ENCODE results near the gene TLNRD1.

The TLNRD1 gene

GRCh38 chr15:80966431-80967197 lies 34.1 kb upstream of the TLNRD1 start:
- no peaks in the 10 kb centered on the region for H3K9me3 ChIP-seq (ENCODE audit: control insufficient read depth in 1 of 2, low read length in 2 of 2)
- H3K27ac ChIP-seq (ENCODE audit: low read depth, low read length), result no peak overlapping the region
- H3K27me3 ChIP-seq (ENCODE audit: control insufficient read depth in 1 of 2, insufficient read depth in 2 of 2, low read length in 2 of 2), result no peaks in the 10 kb centered on the region
- no peak overlapping the region for H3K4me3 ChIP-seq (ENCODE audit: low read depth in 1 of 2, low read length in 2 of 2)
- H3K9ac ChIP-seq (ENCODE audit: low read depth in 1 of 2, low read length in 2 of 2), result no peak overlapping the region
- no peaks in the 10 kb centered on the region for H3K4me1 ChIP-seq (ENCODE audit: control insufficient read depth in 1 of 2, insufficient read depth in 2 of 2, low read length in 2 of 2)
- H3K36me3 ChIP-seq (ENCODE audit: control insufficient read depth in 1 of 2, insufficient read depth in 2 of 2, low read length in 2 of 2), result peaks cover 0 to 23% of the 10 kb centered on the region in 2 donors

- Histone ChIP-seq H3K4me1 (ENCODE audit: control insufficient read depth in 1 of 2, insufficient read depth in 2 of 2, low read length in 2 of 2) (no peaks in the 10 kb centered on the region), H3K27ac (ENCODE audit: low read depth, low read length) (no peak overlapping the region), H3K9ac (ENCODE audit: low read depth in 1 of 2, low read length in 2 of 2) (no peak overlapping the region), H3K36me3 (ENCODE audit: control insufficient read depth in 1 of 2, insufficient read depth in 2 of 2, low read length in 2 of 2) (peaks cover 0 to 26% of the 10 kb centered on the region in 2 donors), H3K27me3 (ENCODE audit: control insufficient read depth in 1 of 2, insufficient read depth in 2 of 2, low read length in 2 of 2) (no peaks in the 10 kb centered on the region), H3K4me3 (ENCODE audit: low read depth in 1 of 2, low read length in 2 of 2) (no peak overlapping the region), H3K9me3 (ENCODE audit: control insufficient read depth in 1 of 2, low read length in 2 of 2) (no peaks in the 10 kb centered on the region)
These were observed 33.3 kb upstream of the TLNRD1 start for GRCh38 chr15:80967451-80967850.

GRCh38 chr15:80967991-80968510 lies 32.7 kb upstream of the TLNRD1 start:
- Histone ChIP-seq H3K27ac (ENCODE audit: low read depth, low read length) (no peak overlapping the region), H3K27me3 (ENCODE audit: control insufficient read depth in 1 of 2, insufficient read depth in 2 of 2, low read length in 2 of 2) (no peaks in the 10 kb centered on the region), H3K36me3 (ENCODE audit: control insufficient read depth in 1 of 2, insufficient read depth in 2 of 2, low read length in 2 of 2) (peaks cover 0 to 27% of the 10 kb centered on the region in 2 donors), H3K4me3 (ENCODE audit: low read depth in 1 of 2, low read length in 2 of 2) (no peak overlapping the region), H3K9me3 (ENCODE audit: control insufficient read depth in 1 of 2, low read length in 2 of 2) (no peaks in the 10 kb centered on the region), H3K4me1 (ENCODE audit: control insufficient read depth in 1 of 2, insufficient read depth in 2 of 2, low read length in 2 of 2) (no peaks in the 10 kb centered on the region), H3K9ac (ENCODE audit: low read depth in 1 of 2, low read length in 2 of 2) (no peak overlapping the region)

- H3K4me1 ChIP-seq (ENCODE audit: control insufficient read depth in 1 of 2, insufficient read depth in 2 of 2, low read length in 2 of 2), result no peaks in the 10 kb centered on the region
- no peaks in the 10 kb centered on the region for H3K27me3 ChIP-seq (ENCODE audit: control insufficient read depth in 1 of 2, insufficient read depth in 2 of 2, low read length in 2 of 2)
- H3K36me3 ChIP-seq (ENCODE audit: control insufficient read depth in 1 of 2, insufficient read depth in 2 of 2, low read length in 2 of 2), result peaks cover 0 to 27% of the 10 kb centered on the region in 2 donors
- no peak overlapping the region for H3K9ac ChIP-seq (ENCODE audit: low read depth in 1 of 2, low read length in 2 of 2)
- H3K9me3 ChIP-seq (ENCODE audit: control insufficient read depth in 1 of 2, low read length in 2 of 2), result no peaks in the 10 kb centered on the region
- H3K27ac ChIP-seq (ENCODE audit: low read depth, low read length), result no peak overlapping the region
- H3K4me3 ChIP-seq (ENCODE audit: low read depth in 1 of 2, low read length in 2 of 2), result no peak overlapping the region
These were observed 31.4 kb upstream of the TLNRD1 start for GRCh38 chr15:80969316-80969715.

- peaks cover 0 to 27% of the 10 kb centered on the region in 2 donors for H3K36me3 ChIP-seq (ENCODE audit: control insufficient read depth in 1 of 2, insufficient read depth in 2 of 2, low read length in 2 of 2)
- H3K4me1 ChIP-seq (ENCODE audit: control insufficient read depth in 1 of 2, insufficient read depth in 2 of 2, low read length in 2 of 2), result no peaks in the 10 kb centered on the region
- no peaks in the 10 kb centered on the region for H3K27me3 ChIP-seq (ENCODE audit: control insufficient read depth in 1 of 2, insufficient read depth in 2 of 2, low read length in 2 of 2)
- H3K4me3 ChIP-seq (ENCODE audit: low read depth in 1 of 2, low read length in 2 of 2), result no peak overlapping the region
- no peak overlapping the region for H3K9ac ChIP-seq (ENCODE audit: low read depth in 1 of 2, low read length in 2 of 2)
- H3K9me3 ChIP-seq (ENCODE audit: control insufficient read depth in 1 of 2, low read length in 2 of 2), result no peaks in the 10 kb centered on the region
- H3K27ac ChIP-seq (ENCODE audit: low read depth, low read length), result no peak overlapping the region
These were observed 30.6 kb upstream of the TLNRD1 start for GRCh38 chr15:80970018-80970657.

GRCh38 chr15:80970658-80971057 lies 30.1 kb upstream of the TLNRD1 start:
- Histone ChIP-seq H3K36me3 (ENCODE audit: control insufficient read depth in 1 of 2, insufficient read depth in 2 of 2, low read length in 2 of 2) (peaks cover 0 to 27% of the 10 kb centered on the region in 2 donors), H3K4me1 (ENCODE audit: control insufficient read depth in 1 of 2, insufficient read depth in 2 of 2, low read length in 2 of 2) (no peaks in the 10 kb centered on the region), H3K4me3 (ENCODE audit: low read depth in 1 of 2, low read length in 2 of 2) (no peak overlapping the region)

DNA sequence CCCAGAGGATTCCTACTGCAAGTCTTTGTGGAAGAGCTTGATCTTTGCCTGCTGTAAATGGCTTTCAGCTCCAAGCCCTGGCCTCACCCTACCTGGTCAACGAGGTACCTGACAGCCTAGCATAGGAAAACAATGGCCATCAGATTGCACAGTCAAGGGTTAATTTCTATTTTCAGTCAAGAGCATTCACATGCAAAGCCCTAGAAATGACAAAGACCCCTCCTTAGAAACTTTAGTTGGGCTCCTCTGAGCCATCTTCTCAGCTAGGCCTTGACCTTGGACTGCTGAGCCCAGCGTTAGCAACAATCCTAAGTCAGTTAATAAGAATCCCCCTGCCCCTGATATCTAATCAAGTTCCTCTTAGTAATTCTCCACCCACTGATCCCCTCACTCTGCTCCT lies 29.6 kb upstream of the TLNRD1 start:
- H3K4me1 ChIP-seq (ENCODE audit: control insufficient read depth in 1 of 2, insufficient read depth in 2 of 2, low read length in 2 of 2), result no peaks in the 10 kb centered on the region
- no peaks in the 10 kb centered on the region for H3K9me3 ChIP-seq (ENCODE audit: control insufficient read depth in 1 of 2, low read length in 2 of 2)
- no peak overlapping the region for H3K27ac ChIP-seq (ENCODE audit: low read depth, low read length)
- H3K4me3 ChIP-seq (ENCODE audit: low read depth in 1 of 2, low read length in 2 of 2), result no peak overlapping the region
- H3K36me3 ChIP-seq (ENCODE audit: control insufficient read depth in 1 of 2, insufficient read depth in 2 of 2, low read length in 2 of 2), result peaks cover 0 to 27% of the 10 kb centered on the region in 2 donors
- no peak overlapping the region for H3K9ac ChIP-seq (ENCODE audit: low read depth in 1 of 2, low read length in 2 of 2)
- no peaks in the 10 kb centered on the region for H3K27me3 ChIP-seq (ENCODE audit: control insufficient read depth in 1 of 2, insufficient read depth in 2 of 2, low read length in 2 of 2)

More at GRCh38 chr15:80970658-80971057, 30.1 kb upstream of the TLNRD1 start:
- no peak overlapping the region for H3K9ac ChIP-seq (ENCODE audit: low read depth in 1 of 2, low read length in 2 of 2)
- no peak overlapping the region for H3K27ac ChIP-seq (ENCODE audit: low read depth, low read length)
- H3K27me3 ChIP-seq (ENCODE audit: control insufficient read depth in 1 of 2, insufficient read depth in 2 of 2, low read length in 2 of 2), result no peaks in the 10 kb centered on the region
- no peaks in the 10 kb centered on the region for H3K9me3 ChIP-seq (ENCODE audit: control insufficient read depth in 1 of 2, low read length in 2 of 2)

- Histone ChIP-seq H3K9me3 (ENCODE audit: control insufficient read depth in 1 of 2, low read length in 2 of 2) (no peaks in the 10 kb centered on the region), H3K36me3 (ENCODE audit: control insufficient read depth in 1 of 2, insufficient read depth in 2 of 2, low read length in 2 of 2) (peaks cover 0 to 28% of the 10 kb centered on the region in 2 donors), H3K9ac (ENCODE audit: low read depth in 1 of 2, low read length in 2 of 2) (no peak overlapping the region), H3K4me1 (ENCODE audit: control insufficient read depth in 1 of 2, insufficient read depth in 2 of 2, low read length in 2 of 2) (no peaks in the 10 kb centered on the region), H3K4me3 (ENCODE audit: low read depth in 1 of 2, low read length in 2 of 2) (no peak overlapping the region), H3K27ac (ENCODE audit: low read depth, low read length) (no peak overlapping the region), H3K27me3 (ENCODE audit: control insufficient read depth in 1 of 2, insufficient read depth in 2 of 2, low read length in 2 of 2) (no peaks in the 10 kb centered on the region)
These were observed 28.4 kb upstream of the TLNRD1 start for GRCh38 chr15:80972276-80972675.

GRCh38 chr15:80974914-80975313 lies 25.8 kb upstream of the TLNRD1 start:
- Histone ChIP-seq H3K9ac (ENCODE audit: low read depth in 1 of 2, low read length in 2 of 2) (no peak overlapping the region), H3K27me3 (ENCODE audit: control insufficient read depth in 1 of 2, insufficient read depth in 2 of 2, low read length in 2 of 2) (no peaks in the 10 kb centered on the region), H3K27ac (ENCODE audit: low read depth, low read length) (no peak overlapping the region), H3K4me1 (ENCODE audit: control insufficient read depth in 1 of 2, insufficient read depth in 2 of 2, low read length in 2 of 2) (no peaks in the 10 kb centered on the region), H3K4me3 (ENCODE audit: low read depth in 1 of 2, low read length in 2 of 2) (no peak overlapping the region), H3K9me3 (ENCODE audit: control insufficient read depth in 1 of 2, low read length in 2 of 2) (no peaks in the 10 kb centered on the region), H3K36me3 (ENCODE audit: control insufficient read depth in 1 of 2, insufficient read depth in 2 of 2, low read length in 2 of 2) (peaks cover 15 to 31% of the 10 kb centered on the region in 2 donors)

- Histone ChIP-seq H3K36me3 (ENCODE audit: control insufficient read depth in 1 of 2, insufficient read depth in 2 of 2, low read length in 2 of 2) (peaks cover 15 to 38% of the 10 kb centered on the region in 2 donors), H3K9ac (ENCODE audit: low read depth in 1 of 2, low read length in 2 of 2) (no peak overlapping the region), H3K4me1 (ENCODE audit: control insufficient read depth in 1 of 2, insufficient read depth in 2 of 2, low read length in 2 of 2) (no peaks in the 10 kb centered on the region), H3K27me3 (ENCODE audit: control insufficient read depth in 1 of 2, insufficient read depth in 2 of 2, low read length in 2 of 2) (no peaks in the 10 kb centered on the region), H3K4me3 (ENCODE audit: low read depth in 1 of 2, low read length in 2 of 2) (no peak overlapping the region), H3K9me3 (ENCODE audit: control insufficient read depth in 1 of 2, low read length in 2 of 2) (no peaks in the 10 kb centered on the region), H3K27ac (ENCODE audit: low read depth, low read length) (no peak overlapping the region)
These were observed 23.9 kb upstream of the TLNRD1 start for GRCh38 chr15:80976851-80977250.
